Aorta (tissue), 5 donors: ENCODE measurements around the gene TTC27. TPM values are rescaled to one million over a fixed set of nuclear protein-coding genes. Genes with fewer than 3 reads are reported as not detected.

Experiments used
- ATAC-seq: fragments of 200-7000 bp; cut with Tn5 transposase; one replicate; pipeline ENCODE4 v1.9.1; 2022; ENCODE audit warnings: moderate library complexity; ENCODE audit not compliant: low FRiP score
- DNase-seq, 2 donors: peaks; one replicate each; pipeline ENCODE4 v3.0.0-alpha.2; 2020
- H3K27ac ChIP-seq, 2 donors: one replicate each; pipeline ENCODE4 v1.5.1; 2013; ENCODE audit warnings: low read length in 2 of 2, mild to moderate bottlenecking in 2 of 2, moderate library complexity in 2 of 2, control low read depth in 1 of 2, inconsistent platforms in 1 of 2, low read depth in 1 of 2
- H3K27me3 ChIP-seq, 2 donors: one replicate each; pipeline ENCODE4 v1.6.1; 2013; ENCODE audit warnings: control low read depth in 1 of 2, low read length in 1 of 2, mild to moderate bottlenecking in 1 of 2, moderate library complexity in 1 of 2; ENCODE audit not compliant: insufficient read depth in 2 of 2, control insufficient read depth in 1 of 2
- H3K36me3 ChIP-seq, 2 donors: one replicate each; pipeline ENCODE4 v1.6.1; 2013; ENCODE audit warnings: control low read depth in 1 of 2, low read length in 1 of 2, mild to moderate bottlenecking in 1 of 2; ENCODE audit not compliant: insufficient read depth in 2 of 2, control insufficient read depth in 1 of 2
- H3K4me1 ChIP-seq, 2 donors: one replicate each; pipeline ENCODE4 v1.6.1; 2013; ENCODE audit warnings: low read length in 2 of 2, control low read depth in 1 of 2, mild to moderate bottlenecking in 1 of 2, moderate library complexity in 1 of 2; ENCODE audit not compliant: insufficient read depth in 2 of 2, control insufficient read depth in 1 of 2
- H3K4me3 ChIP-seq, 2 donors: one replicate each; pipeline ENCODE4 v1.5.1; 2013; ENCODE audit warnings: low read length in 2 of 2, control low read depth in 1 of 2, mild to moderate bottlenecking in 1 of 2
- H3K9me3 ChIP-seq: one replicate; pipeline ENCODE4 v1.6.1; 2013; ENCODE audit warnings: mild to moderate bottlenecking, low read length; ENCODE audit not compliant: control insufficient read depth
- WGBS, 2 donors: extraction: QIAGEN DNeasy Blood & Tissue Kit; methylation state at CpG; one replicate each; pipeline ENCODE4 v1.1.7; 2013; 5-methylcytosine and 5-hydroxymethylcytosine counted together
- intact Hi-C, 2 donors: fragments of 100-400 bp; cut with DNase I; formaldehyde crosslinking; loops; one replicate each; pipeline versions ENCODE4 v1.14.2 to v1.15.0; 2022
- long read RNA-seq, 2 donors: library from polyadenylated mRNA; unstranded; transcript quantifications; one replicate each; pipeline ENCODE4 v2.0.0, GENCODE V29; 2020 to 2021
- polyA plus RNA-seq, 2 donors: library from polyadenylated mRNA; stranded (reverse); fragments of 200-250 nt; gene quantifications; one replicate each; pipeline ENCODE4 v1.2.3, GENCODE V29; 2013
- total RNA-seq, 2 donors: library from RNA; stranded (reverse); fragmentation: NEBNext Ultra II Directional; extraction: Animal tissue kit (Norgen Biotek cat#: 25700); gene quantifications; one replicate each; pipeline ENCODE4 v1.2.1, GENCODE V29; 2021
- donor health status: healthy with polysubstance abuse.
- donor health status: Bipolar disorder and iron deficiency.
- donor health status: DM: no; HTN: no; CAD: no.
- donor health status: DM: no; HTN: no; CAD: no.
- donor health status: DM: yes; HTN: yes; CAD: no.

Gene TTC27
- 10 to 100 TPM; 16.2 to 22.4 TPM for total RNA-seq
- polyA plus RNA-seq, result 1 to 10 TPM; 5.0 to 9.9 TPM
- long read RNA-seq, donor 1, transcript TTC27-201 (20 exons, 2,876 nt), result major isoform, 14 of 27 reads
- long read RNA-seq, donor 1, partial matches to known transcripts, result 3 of 27 reads
- long read RNA-seq, donor 1, other reads (novel, unspliced or antisense), result 10 of 27 reads
- long read RNA-seq, donor 2, transcript TTC27-201 (20 exons, 2,876 nt), result major isoform, 5 of 13 reads
- long read RNA-seq, donor 2, partial matches to known transcripts, result 4 of 13 reads
- long read RNA-seq, donor 2, other reads (novel, unspliced or antisense), result 4 of 13 reads

DNA sequence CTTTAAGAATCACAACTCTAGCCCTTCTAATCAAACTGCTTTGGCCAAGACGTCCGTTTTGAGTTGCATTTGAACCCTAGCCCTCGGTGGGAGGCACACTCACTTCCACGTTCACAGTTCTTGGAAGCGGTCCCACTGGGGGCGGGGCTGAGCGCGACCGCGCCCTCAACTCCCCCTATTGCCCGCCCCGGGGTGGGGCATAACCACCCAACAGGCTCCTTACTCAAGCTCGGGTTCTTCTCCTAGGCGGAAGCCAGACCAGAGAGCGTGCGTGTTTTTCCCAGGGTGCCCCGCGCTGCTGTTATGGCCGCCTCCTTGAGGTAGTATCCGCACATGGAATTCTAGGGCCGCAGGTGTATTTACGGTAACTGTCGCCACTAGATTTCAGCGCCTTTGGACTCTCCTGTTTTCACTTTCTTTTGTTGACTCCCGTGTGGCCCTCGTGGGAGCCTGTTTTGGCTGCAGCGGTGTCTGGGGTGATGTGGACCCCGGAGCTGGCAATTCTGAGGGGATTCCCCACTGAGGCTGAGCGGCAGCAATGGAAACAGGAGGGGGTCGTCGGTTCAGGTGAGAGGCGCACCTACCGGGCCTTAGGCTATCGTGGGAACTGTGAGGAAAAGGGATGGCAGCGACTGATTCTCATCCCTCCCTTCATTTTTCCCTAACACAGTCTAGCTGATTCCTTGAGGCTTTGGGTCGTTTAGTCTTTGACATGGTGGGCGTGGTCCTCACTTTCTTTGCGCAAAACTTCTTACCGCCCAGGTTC is at the start of gene TTC27:
TTC27 (plus strand) TSS at position 237 of the 766 bp plus-strand sequence; CDS start at position 480, 243 bp downstream.
- ATAC-seq, result peak; percentile 99
- Histone ChIP-seq H3K36me3 (no peaks in the 10 kb centered on the region), H3K4me1 (peaks cover under 1 to 5% of the 10 kb centered on the region in 2 donors), H3K9me3 (no peaks in the 10 kb centered on the region), H3K4me3 (peak within 1 kb of the TSS; percentile 50 to 72), H3K27me3 (no peaks in the 10 kb centered on the region), H3K27ac (peak within 1 kb of the TSS in 1 of 2 donors; percentile 92)
- peak; percentile 97 to 98 for DNase-seq
- WGBS, 2 donors, result 0 to 1% methylated on average over 39 of the region's 39 CpGs
- intact Hi-C loops, result loop anchor here in 1 of 2 donors (10.0 kb wide), 1 partner anchor 87 kb away; no protein-coding TSS in a partner anchor

DNA sequence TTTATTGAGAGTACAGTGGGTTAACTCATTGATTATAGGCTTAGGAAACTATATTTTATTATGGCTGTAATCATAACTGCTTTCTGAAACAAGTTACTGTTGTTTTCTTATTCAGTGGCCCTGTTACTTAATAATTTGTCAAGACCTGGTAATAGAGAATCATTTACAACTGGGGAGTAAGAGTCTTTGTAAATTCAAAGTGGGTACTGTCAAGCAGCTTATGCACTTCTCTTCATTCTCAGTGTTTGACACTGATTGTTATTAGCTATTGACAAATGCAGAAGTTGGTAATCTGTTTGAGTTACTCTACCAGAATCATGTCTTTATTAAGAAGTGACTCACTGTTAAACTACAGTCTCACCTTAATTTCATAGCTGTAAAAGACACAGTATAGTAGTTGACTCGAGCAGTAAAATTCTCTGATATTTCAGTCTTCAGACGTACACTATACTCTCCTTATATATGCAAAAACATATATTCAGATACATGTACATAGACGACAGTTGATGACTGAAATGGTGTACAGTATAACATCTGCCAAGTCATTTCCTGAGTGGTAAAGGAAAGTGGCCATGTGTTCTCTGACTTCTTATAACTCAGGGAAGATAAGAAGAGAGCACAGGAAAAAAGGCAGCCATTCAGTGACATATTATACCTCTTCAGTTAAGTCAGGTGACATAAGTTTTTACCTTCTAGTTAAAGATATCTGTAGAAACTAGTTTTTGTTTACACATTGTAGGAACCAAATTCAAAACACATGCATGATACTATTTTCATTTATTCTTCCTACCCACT is 36.0 kb upstream of the TTC27 start:
- ATAC-seq, result no peak
- Histone ChIP-seq H3K4me3 (no peak overlapping the region), H3K27ac (no peak overlapping the region), H3K27me3 (no peaks in the 10 kb centered on the region), H3K4me1 (no peaks in the 10 kb centered on the region), H3K36me3 (no peaks in the 10 kb centered on the region), H3K9me3 (no peaks in the 10 kb centered on the region)
- 70 to 76% methylated on average over 3 of the region's 3 CpGs for WGBS, 2 donors
- no peak for DNase-seq
- intact Hi-C loops, result no loop called here

DNA sequence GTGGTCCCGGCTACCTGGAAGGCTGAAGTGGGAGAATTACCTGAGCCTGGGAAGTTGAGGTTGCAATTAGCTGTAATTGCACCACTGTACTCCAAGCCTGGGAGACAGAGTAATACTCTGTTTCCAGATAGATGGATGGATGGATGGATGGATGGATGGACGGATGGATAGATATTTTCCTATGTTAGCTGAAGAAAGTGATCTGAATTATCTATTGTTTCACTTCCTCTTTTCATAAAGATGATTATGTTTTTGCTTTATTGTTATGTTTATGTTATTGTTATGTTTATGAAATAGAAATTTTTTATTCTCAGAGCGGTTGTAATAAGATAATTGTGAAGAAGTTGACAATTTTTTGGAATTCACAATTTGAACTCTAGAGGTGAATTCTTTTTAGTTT is 33.3 kb upstream of the TTC27 start:
- Histone ChIP-seq H3K4me3 (no peak overlapping the region), H3K9me3 (no peaks in the 10 kb centered on the region), H3K4me1 (no peaks in the 10 kb centered on the region), H3K36me3 (no peaks in the 10 kb centered on the region), H3K27me3 (no peaks in the 10 kb centered on the region), H3K27ac (no peak overlapping the region)
- intact Hi-C loops, result no loop called here
- DNase-seq (no peak), ATAC-seq (no peak)
- 88 to 94% methylated on average over 3 of the region's 3 CpGs for WGBS, 2 donors

DNA sequence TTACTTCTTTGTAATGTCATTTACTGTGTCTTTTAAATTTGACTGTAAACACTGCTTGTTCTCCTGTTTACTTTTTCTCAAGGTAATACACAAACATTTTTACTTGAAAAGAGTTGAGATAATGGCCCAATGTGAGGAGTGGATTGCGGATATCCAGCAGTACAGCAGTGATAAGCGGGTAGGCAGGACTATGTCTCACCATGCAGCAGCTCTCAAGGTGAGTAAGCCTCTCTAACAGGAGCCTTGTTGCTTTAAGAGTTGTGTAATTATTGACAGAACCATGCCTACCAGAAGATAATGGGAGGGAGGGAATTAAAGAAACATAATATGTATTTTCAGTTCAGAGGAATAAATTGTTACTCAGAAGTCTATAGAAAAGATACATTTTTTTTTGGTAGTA is 16.5 kb upstream of the TTC27 start:
- Histone ChIP-seq H3K9me3 (no peaks in the 10 kb centered on the region), H3K27ac (no peak overlapping the region), H3K4me1 (no peaks in the 10 kb centered on the region), H3K27me3 (no peaks in the 10 kb centered on the region), H3K36me3 (peaks cover 2 to 6% of the 10 kb centered on the region in 2 donors), H3K4me3 (no peak overlapping the region)
- no peak for DNase-seq
- ATAC-seq, result no peak
- intact Hi-C loops, result no loop called here
- 97 to 98% methylated on average over 2 of the region's 2 CpGs for WGBS, 2 donors

DNA sequence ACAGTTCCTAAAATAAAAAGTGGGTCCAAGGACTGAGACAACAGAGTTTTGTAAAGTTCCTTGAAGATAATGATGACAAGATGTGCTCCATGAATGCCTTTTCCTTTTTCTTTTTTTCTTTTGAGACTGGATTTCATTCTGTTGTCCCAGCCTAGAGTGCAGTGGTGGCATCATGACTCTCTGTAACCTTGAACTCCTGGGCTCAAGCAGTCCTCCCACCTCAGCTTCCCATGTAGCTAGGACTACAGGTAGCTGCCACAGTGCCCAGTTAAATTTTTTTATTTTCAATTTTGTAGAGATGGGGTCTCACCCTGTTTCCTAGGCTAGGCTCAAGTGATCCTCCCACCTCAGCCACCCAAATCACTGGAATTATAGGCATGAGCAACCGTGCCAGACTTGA is 16.1 kb upstream of the TTC27 start:
- WGBS, 2 donors, result 73 to 80% methylated on average over 1 of the region's 1 CpG

DNA sequence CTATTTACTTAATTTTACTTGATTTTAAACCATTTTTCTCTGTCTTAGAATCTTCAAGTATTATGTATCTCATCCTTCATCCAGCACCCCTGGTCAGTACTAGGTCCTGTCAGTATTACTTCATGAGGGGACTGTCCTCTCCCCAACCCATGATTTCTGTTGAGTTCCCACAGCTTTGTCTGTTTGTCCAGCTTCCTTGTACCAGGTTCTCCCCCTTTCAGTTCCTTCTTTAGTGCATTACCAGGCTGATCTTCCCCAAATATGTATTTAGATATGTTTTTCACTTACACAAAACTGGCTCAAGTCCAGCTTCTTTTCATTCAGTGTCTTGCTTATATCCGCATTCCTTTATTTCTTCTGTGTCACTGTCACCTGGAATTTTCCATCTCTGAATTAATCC is 13.8 kb upstream of the TTC27 start:
- H3K4me1 ChIP-seq, result peaks cover 0 to 3% of the 10 kb centered on the region in 2 donors
- 98% methylated on average over 1 of the region's 1 CpG for WGBS, 2 donors
- no peaks in the 10 kb centered on the region for H3K9me3 ChIP-seq
- intact Hi-C loops, result no loop called here
- no peak for ATAC-seq
- no peak overlapping the region for H3K27ac ChIP-seq
- H3K27me3 ChIP-seq, result no peaks in the 10 kb centered on the region
- DNase-seq, result no peak
- peaks cover 2 to 8% of the 10 kb centered on the region in 2 donors for H3K36me3 ChIP-seq
- H3K4me3 ChIP-seq, result no peak overlapping the region

More for the DNA sequence above, 16.1 kb upstream of the TTC27 start:
- Histone ChIP-seq H3K9me3 (no peaks in the 10 kb centered on the region), H3K27ac (no peak overlapping the region), H3K27me3 (no peaks in the 10 kb centered on the region), H3K4me1 (no peaks in the 10 kb centered on the region), H3K36me3 (peaks cover 2 to 6% of the 10 kb centered on the region in 2 donors), H3K4me3 (no peak overlapping the region)
- ATAC-seq (no peak), DNase-seq (no peak)
- intact Hi-C loops, result no loop called here

DNA sequence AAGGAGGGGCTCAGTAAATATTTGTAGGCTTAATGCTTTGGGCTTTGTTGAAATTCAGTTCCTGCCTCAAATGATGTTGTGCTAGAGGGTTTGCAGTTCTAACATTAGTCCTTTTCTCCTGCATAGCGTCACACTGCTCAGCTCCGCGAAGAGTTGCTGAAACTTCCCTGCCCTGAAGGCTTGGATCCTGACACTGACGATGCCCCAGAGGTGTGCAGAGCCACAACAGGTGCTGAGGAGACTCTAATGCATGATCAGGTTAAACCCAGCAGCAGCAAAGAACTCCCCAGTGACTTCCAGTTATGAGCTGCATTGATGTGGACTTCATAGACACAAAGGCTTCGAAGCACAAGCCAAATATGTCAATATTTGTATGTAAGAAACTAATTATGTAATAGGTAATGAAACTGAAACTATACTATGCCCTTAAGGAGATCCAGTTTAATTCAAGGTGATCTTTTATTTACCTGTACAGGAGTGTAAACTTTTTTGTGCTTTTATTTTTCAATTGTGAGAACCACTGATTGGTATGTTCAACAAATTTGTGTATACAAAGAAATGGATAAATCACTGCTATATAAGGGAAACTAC is 10.2 kb upstream of the TTC27 start:
- H3K9me3 ChIP-seq, result no peaks in the 10 kb centered on the region
- peaks cover 7 to 11% of the 10 kb centered on the region in 2 donors for H3K4me1 ChIP-seq
- intact Hi-C loops, result no loop called here
- 92 to 93% methylated on average over 5 of the region's 5 CpGs for WGBS, 2 donors
- ATAC-seq, result no peak
- H3K27me3 ChIP-seq, result no peaks in the 10 kb centered on the region
- no peak for DNase-seq
- H3K27ac ChIP-seq, result no peak overlapping the region
- H3K36me3 ChIP-seq, result peaks cover 2 to 7% of the 10 kb centered on the region in 2 donors
- no peak overlapping the region for H3K4me3 ChIP-seq
